HUDEP-2 (cell line): ENCODE data around the gene GPRIN2.

Experiments used
- DNase-seq, 76 experiments: peaks; one replicate each; lab custom pipeline; 2025; ENCODE audit not compliant: unreplicated experiment in 76 of 76; lab: John Stamatoyannopoulos, UW

Gene GPRIN2

GRCh38 chr10:46550076-46550790, 6.2 kb downstream of the GPRIN2 start:
- no peak for DNase-seq

- DNase-seq = no peak
Observed at GRCh38 chr10:46549171-46550075, 7.0 kb downstream of the GPRIN2 start.

GRCh38 chr10:46548498-46549090, 7.9 kb downstream of the GPRIN2 start:
- no peak for DNase-seq

- no peak for DNase-seq
Observed at GRCh38 chr10:46547541-46548497, 8.6 kb downstream of the GPRIN2 start.

- no peak for DNase-seq
Observed at GRCh38 chr10:46546591-46547540, 9.6 kb downstream of the GPRIN2 start.

GRCh38 chr10:46545861-46546590, 10.4 kb downstream of the GPRIN2 start:
- no peak for DNase-seq

GRCh38 chr10:46544989-46545791, 11.3 kb downstream of the GPRIN2 start:
- DNase-seq = peak in 17 of 76 experiments; percentile 9 to 45 (median 23)

- DNase-seq = no peak
Observed at GRCh38 chr10:46543466-46544377, 12.7 kb downstream of the GPRIN2 start.

- no peak for DNase-seq
Observed at GRCh38 chr10:46542567-46543465, 13.6 kb downstream of the GPRIN2 start.

GRCh38 chr10:46541735-46542566, 14.5 kb downstream of the GPRIN2 start:
- no peak for DNase-seq

- peak in 44 of 76 experiments; percentile 11 to 65 (median 35) for DNase-seq
Observed at GRCh38 chr10:46541017-46541661, 15.3 kb downstream of the GPRIN2 start.

GRCh38 chr10:46540412-46541016, 15.9 kb downstream of the GPRIN2 start:
- DNase-seq = no peak

GRCh38 chr10:46539596-46540411, 16.7 kb downstream of the GPRIN2 start:
- no peak for DNase-seq
